Brain microvascular endothelial cell (primary cell): ENCODE data around the gene MTMR12.

Experiments used
- DNase-seq: peaks from one replicate; pipeline ENCODE4 v3.0.0-alpha.2; 2020
- H3K27ac ChIP-seq: fragments of 250-450 bp; sonication (Bioruptor Pico); 2 replicates; pipeline ENCODE4 v1.5.1; 2020; ENCODE audit warnings: mild to moderate bottlenecking, moderate library complexity
- H3K27me3 ChIP-seq: fragments of 250-450 bp; sonication (Bioruptor Pico); replicated peaks from 2 replicates; pipeline ENCODE4 v1.5.1; 2020; ENCODE audit warnings: mild to moderate bottlenecking
- H3K36me3 ChIP-seq: fragments of 250-450 bp; sonication (Bioruptor Pico); replicated peaks from 2 replicates; pipeline ENCODE4 v1.5.1; 2020; ENCODE audit warnings: mild to moderate bottlenecking
- H3K4me3 ChIP-seq: 2 replicates; pipeline ENCODE4 v1.5.1; 2011; ENCODE audit warnings: low read depth, mild to moderate bottlenecking, control low read depth, low read length, moderate library complexity
- CTCF ChIP-seq: IDR thresholded peaks from 2 replicates; pipeline ENCODE4 v1.5.1; 2011; ENCODE audit warnings: low read depth, mild to moderate bottlenecking, moderate library complexity, low read length, control low read depth, inconsistent platforms; ENCODE audit errors: missing control alignments
- in situ Hi-C: cut with HindIII; loops from 2 replicates; pipeline ENCODE4 v1.10.0; 2017; ENCODE audit warnings: low sequenced_read_pairs, low pct_ligation_motif_present

The MTMR12 gene

GRCh38 chr5:32233696-32234447 lies 78.9 kb downstream of the MTMR12 start:
- Histone ChIP-seq H3K27ac (no peak overlapping the region), H3K27me3 (no peaks in the 10 kb centered on the region), H3K36me3 (peaks cover 10% of the 10 kb centered on the region), H3K4me3 (peak overlapping the region; percentile 3)
- in situ Hi-C loops, result no loop called here
- TF ChIP-seq CTCF, result no peak
- DNase-seq, result peak; percentile 24

- TF ChIP-seq CTCF, result no peak
These were observed 79.5 kb downstream of the MTMR12 start for GRCh38 chr5:32233220-32233695.

GRCh38 chr5:32232441-32233219 lies 80.1 kb downstream of the MTMR12 start:
- peak; percentile 86 for TF ChIP-seq CTCF
- no peak overlapping the region for H3K4me3 ChIP-seq
- peaks cover 6% of the 10 kb centered on the region for H3K36me3 ChIP-seq
- H3K27me3 ChIP-seq, result no peaks in the 10 kb centered on the region
- DNase-seq, result peak; percentile 58
- in situ Hi-C loops, result no loop called here
- no peak overlapping the region for H3K27ac ChIP-seq

More at GRCh38 chr5:32233220-32233695, 79.5 kb downstream of the MTMR12 start:
- H3K36me3 ChIP-seq, result peaks cover 8% of the 10 kb centered on the region
- H3K27ac ChIP-seq, result no peak overlapping the region
- in situ Hi-C loops, result no loop called here
- H3K4me3 ChIP-seq, result no peak overlapping the region
- no peak for DNase-seq
- no peaks in the 10 kb centered on the region for H3K27me3 ChIP-seq

- no peak overlapping the region for H3K4me3 ChIP-seq
- peaks cover 5% of the 10 kb centered on the region for H3K36me3 ChIP-seq
- TF ChIP-seq CTCF, result no peak
- in situ Hi-C loops, result no loop called here
- H3K27ac ChIP-seq, result no peak overlapping the region
- no peaks in the 10 kb centered on the region for H3K27me3 ChIP-seq
- DNase-seq, result no peak
These were observed 80.8 kb downstream of the MTMR12 start for GRCh38 chr5:32231929-32232328.

GRCh38 chr5:32231241-32231640 lies 81.5 kb downstream of the MTMR12 start:
- TF ChIP-seq CTCF, result no peak
- no peak overlapping the region for H3K4me3 ChIP-seq
- no peak for DNase-seq
- no peak overlapping the region for H3K27ac ChIP-seq
- peaks cover 5% of the 10 kb centered on the region for H3K36me3 ChIP-seq
- in situ Hi-C loops, result no loop called here
- H3K27me3 ChIP-seq, result no peaks in the 10 kb centered on the region
